Fibroblast of upper back skin (primary cell): Measurements from ENCODE around the gene ATP8B4.
"Not testable (repeated sequence)": the region's sequence is repeated elsewhere in the genome, so short reads cannot be mapped to it uniquely, and the experiment has no call there.

Experiments
- DNase-seq: peaks from one replicate; pipeline ENCODE4 v3.0.0-alpha.2; 2013

Gene ATP8B4

DNA sequence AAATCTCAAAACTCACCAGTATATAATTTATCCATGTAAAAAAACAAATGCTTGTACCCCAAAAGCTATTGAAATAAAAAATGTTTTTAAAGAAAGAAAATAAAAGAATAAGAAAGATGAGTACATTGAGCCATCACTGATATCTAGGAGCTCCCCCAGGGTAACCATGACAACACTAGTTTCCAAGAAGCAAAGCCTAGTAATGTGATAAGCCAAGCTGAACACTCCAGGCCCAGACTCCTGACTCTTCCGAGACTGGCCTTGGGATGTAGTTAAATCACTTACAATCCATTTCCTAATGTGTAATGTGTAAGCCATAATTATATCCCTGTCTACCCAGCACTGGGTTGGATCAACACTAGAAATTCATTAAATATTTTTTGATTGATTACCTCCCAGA is 21.1 kb upstream of the ATP8B4 start:
- no peak for DNase-seq

DNA sequence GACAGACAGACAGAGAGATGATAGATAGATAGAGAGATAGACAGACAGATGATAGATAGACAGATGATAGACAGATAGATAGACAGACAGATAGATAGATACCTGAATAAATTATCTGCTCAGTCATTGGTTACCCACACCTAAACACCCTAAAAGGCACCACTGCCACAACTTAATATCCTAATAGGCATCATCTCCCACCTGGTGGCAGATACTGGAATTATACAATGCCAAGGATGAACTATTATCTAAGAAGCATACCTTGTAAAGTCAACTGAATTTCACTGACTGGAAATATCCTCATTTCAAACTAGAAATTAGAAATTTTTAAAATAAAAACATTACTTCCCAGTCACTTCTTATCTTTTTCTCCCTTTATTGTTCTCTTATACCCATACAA is 19.4 kb upstream of the ATP8B4 start:
- DNase-seq: no peak

DNA sequence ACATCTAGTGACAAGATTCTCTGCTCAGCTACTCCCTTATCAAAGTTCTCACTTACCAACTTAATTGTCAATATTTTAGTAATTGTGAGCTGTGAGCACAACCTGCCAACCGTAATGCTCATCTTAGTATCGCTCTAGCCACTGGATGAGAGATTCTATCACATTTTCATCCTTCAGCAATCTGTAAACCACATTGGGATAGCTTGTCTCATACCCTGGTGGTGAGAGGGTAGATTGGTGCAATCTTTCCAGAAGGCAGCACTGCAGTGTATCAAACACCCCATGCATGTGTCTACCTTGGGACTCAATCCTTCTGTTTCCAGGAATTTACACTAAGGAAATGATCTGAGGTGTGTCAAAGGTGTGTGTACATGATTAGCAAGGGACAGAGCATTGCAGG is 18.9 kb upstream of the ATP8B4 start:
- no peak for DNase-seq

DNA sequence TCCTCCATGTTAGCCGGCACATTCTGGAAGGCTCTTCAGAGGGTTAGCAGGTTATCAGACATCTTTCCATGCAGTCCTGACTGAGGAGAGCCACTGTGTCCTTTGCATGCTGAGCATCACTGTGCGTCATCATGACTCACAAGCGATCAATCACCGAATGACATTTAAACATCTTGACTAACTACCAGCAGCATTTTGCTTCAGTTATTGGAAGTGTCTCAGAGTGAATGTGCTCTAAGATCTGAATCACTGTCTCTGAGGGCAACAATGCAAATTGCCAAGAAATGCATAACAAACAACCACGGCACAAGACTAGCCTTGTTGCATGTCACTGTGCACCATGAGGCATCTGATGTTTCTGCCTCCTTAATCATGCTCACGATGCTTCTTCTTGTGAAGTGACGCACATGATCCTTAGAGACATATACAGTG is 18.3 kb upstream of the ATP8B4 start:
- peak; percentile 93 for DNase-seq

- DNase-seq: no peak
These were observed 16.1 kb upstream of the ATP8B4 start for GRCh38 chr15:50135031-50135551.

GRCh38 chr15:50134524-50135024 is 15.5 kb upstream of the ATP8B4 start:
- DNase-seq: no peak

- DNase-seq: not testable (repeated sequence)
These were observed 13.4 kb upstream of the ATP8B4 start for GRCh38 chr15:50132251-50132984.

DNA sequence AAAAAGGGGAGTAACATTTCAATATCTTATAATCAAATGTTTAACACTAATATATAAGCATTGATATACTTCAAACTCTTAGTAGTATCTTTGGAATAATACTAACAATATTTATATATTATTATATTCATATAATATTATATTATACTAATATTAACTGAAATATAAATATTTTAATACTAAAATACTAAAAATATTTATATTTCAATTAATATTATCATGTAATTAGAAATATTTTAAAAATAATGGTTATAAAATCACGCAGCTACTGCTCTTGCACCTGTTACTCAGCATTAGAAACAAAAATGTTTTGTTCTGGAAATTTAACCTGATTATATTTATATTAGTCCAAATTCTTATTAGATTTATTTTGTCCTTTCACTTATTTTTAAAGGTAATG is 12.6 kb upstream of the ATP8B4 start:
- no peak for DNase-seq

DNA sequence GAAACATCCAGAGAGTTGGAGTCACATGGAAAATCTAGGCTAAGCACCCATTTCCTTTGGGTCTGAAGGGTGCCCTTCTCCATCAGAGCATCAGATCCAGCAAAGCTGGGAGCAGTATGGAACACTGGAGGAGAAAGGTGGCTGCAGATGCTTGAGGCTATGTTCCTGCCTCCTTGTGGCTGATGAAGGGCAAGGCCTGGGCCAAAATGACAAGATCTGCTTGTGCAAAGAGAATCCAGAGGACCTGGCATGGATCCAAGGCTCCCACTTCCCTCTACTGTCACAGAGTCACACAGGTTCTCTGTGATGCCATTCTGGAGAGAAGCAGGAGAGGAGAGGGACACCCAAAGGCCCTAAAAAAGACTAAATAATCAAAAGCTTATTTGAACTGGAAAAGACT is 9.2 kb upstream of the ATP8B4 start:
- no peak for DNase-seq

- DNase-seq: no peak
These were observed 8.3 kb upstream of the ATP8B4 start for GRCh38 chr15:50127255-50127777.

GRCh38 chr15:50126072-50126471 is 7.0 kb upstream of the ATP8B4 start:
- no peak for DNase-seq

- DNase-seq: no peak
These were observed 5.6 kb upstream of the ATP8B4 start for GRCh38 chr15:50124631-50125030.

DNA sequence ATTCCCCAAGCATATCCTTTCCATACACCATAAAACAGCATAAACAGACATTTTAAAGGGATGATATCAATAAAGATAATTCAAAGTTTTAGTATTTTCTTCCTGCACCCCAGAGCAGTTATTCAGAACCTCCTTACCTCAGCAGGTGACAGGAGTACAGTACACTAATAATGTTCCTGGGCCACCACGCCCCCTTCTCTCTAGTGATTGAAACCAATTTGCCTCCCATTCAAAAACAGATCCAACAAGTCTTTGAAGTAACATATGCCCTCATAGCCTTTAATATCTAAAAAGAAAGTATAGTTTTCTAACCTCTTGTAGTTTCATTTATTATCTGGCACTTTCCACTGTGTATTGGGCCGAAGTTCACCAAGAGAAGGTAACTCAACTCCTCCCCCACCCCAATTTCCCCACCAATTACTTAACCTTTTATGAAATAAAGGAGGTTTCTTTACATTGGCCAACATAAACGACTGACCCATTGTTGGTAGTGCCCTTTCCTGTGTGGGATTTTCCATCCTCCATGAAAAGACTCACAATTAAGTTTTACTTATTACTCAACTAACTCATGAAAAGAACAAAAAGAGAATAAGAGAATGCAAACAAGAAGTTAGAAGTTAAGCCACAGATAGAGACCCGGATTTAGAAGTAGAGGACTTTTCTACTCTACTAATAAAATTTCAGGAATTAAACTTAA is 5.0 kb upstream of the ATP8B4 start:
- DNase-seq: no peak

GRCh38 chr15:50120729-50121128 is 1.7 kb upstream of the ATP8B4 start:
- no peak for DNase-seq

- peak; percentile 83 for DNase-seq
These were observed 1.5 kb downstream of the ATP8B4 start for GRCh38 chr15:50117431-50118027.

DNA sequence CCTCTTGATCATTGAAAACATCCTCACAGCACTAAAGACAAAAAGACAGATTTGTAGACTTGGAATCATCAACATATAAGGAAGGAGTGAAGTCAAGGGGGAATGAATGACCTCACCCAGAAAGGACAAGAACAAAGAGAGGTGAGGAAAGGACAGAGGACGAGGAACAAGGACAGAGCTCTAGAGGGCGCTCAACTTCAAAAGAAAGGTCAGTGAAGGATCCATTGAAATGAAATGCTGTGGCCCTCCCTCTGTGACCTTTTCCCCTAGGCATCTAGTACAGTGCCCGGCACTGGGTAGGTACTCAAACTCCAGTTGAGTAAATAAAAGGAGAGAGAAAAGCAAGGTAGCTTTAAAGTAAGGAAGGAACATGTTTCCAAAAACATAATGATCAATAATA is 2.6 kb downstream of the ATP8B4 start:
- DNase-seq: no peak

DNA sequence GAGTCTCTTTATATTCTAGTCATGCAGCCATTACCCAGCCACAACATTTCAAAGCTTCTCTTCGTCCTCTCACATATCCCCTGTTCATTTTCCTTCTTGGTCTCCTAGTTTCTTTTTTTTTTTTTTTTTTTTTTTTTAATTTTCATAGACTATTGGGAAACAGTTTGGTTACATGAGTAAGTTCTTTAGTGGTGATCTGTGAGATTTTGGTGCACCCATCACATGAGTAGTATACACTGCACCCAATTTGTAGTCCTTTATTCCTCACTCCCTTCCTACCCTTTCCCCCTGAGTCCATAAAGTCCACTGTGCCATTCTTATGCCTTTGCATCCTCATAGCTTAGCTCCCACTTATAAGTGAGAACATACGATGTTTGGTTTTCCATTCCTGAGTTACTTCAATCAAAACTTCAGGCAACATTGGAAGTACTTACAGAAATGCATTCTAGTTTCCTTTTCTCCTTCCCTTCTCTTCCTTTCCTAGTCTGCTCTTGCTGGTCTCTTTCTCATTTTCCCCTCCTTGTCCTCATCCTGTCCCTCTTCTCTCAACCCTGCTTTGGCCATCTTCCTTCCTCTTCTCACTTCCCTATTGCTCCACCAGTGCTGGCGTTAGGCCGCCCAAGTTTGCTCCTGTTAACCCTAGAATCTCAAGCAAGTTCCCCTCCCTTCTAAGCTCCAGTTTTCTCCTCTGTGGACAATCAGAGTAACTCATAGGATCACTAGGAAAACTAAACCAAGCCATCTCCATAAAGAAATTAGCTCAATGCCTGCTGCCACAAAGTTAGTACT is 4.8 kb downstream of the ATP8B4 start:
- no peak for DNase-seq

GRCh38 chr15:50113187-50113505 is 5.9 kb downstream of the ATP8B4 start:
- no peak for DNase-seq

DNA sequence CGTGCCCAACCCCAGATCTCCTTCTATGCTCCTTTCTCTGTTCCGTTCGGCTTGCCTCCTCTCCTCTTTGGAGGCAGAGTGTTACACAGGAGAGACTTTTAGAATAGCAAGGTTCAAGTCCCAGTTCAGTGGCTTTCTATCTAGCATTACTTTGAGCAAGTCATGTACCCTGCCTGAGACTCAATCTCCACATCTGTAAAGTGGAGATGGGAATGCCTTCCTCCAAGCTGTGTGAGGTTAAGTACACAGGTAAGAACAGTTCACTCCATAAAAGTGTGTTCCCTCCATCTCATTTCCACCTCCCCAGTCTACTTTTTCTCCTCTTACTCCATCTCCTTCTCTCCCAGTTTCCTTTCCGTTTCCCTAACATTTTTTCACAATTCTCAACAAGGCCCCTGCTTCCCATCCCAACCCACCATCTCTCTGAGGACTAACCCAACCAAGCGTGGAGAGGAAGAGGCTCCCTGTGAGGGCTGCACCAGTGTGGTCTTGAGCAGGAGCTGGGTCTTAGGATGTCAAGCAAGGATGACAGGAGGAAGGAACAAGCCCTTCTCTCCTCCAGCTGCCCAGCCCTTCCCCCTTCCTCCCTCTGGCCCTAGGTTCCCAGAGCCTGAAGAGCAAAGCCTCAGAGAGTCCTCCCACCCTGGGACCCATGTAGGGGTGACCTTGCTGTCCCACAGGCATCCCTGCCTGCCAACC is 6.4 kb downstream of the ATP8B4 start:
- DNase-seq: no peak

DNA sequence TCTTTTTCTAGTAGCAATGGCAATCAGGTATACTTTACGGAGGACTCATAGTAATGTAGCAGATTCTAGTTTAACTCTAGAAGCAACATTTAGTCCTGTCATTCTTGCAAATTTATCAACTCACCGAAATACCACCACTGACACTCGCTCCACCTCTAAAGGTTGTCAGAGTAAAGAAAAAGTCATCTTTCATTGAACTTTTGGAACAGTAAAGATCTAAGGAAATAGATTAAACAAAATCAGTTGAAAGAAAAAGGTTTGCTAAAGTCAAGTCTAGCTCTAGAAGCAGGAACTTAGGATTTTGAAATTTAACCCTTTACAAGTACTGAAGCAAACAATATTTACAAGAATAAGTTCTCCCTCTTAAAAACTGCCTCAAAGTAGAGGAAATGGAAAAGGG is 8.7 kb downstream of the ATP8B4 start:
- no peak for DNase-seq

GRCh38 chr15:50109076-50109987 is 9.7 kb downstream of the ATP8B4 start:
- no peak for DNase-seq
